Ectodermal cell (in vitro differentiated cells): ENCODE measurements around the gene ZNF519.
"Not testable (repeated sequence)": the region's sequence is repeated elsewhere in the genome, so short reads cannot be mapped to it uniquely, and the experiment has no call there.

Experiments used
- H3K27ac ChIP-seq: 2 replicates; pipeline ENCODE4 v1.7.0; 2013; ENCODE audit warnings: mild to moderate bottlenecking, low read depth, low read length; ENCODE audit not compliant: insufficient read depth, poor library complexity, severe bottlenecking
- H3K27me3 ChIP-seq: 2 replicates; pipeline ENCODE4 v1.7.0; 2013; ENCODE audit warnings: mild to moderate bottlenecking, low read length; ENCODE audit not compliant: insufficient read depth, control insufficient read depth, poor library complexity, severe bottlenecking
- H3K36me3 ChIP-seq: one replicate; pipeline ENCODE4 v1.7.0; 2013; ENCODE audit warnings: low read length; ENCODE audit not compliant: control insufficient read depth, insufficient read depth
- H3K4me1 ChIP-seq: one replicate; pipeline ENCODE4 v1.7.0; 2013; ENCODE audit warnings: low read length; ENCODE audit not compliant: control insufficient read depth, insufficient read depth
- H3K4me3 ChIP-seq: 2 replicates; pipeline ENCODE4 v1.7.0; 2013; ENCODE audit warnings: low read depth, low read length, control low read depth; ENCODE audit not compliant: insufficient read depth
- H3K9me3 ChIP-seq: 2 replicates; pipeline ENCODE4 v1.7.0; 2013; ENCODE audit warnings: mild to moderate bottlenecking, low read length, moderate library complexity; ENCODE audit not compliant: control insufficient read depth
- WGBS, 2 experiments: methylation state at CpG; one replicate each; pipeline ENCODE4 v1.1.7; 2013; ENCODE audit warnings: missing lambda C conversion rate in 2 of 2; 5-methylcytosine and 5-hydroxymethylcytosine counted together

ZNF519 gene

GRCh38 chr18:14146771-14147170, 14.5 kb upstream of the ZNF519 start:
- not testable (repeated sequence) for H3K27ac ChIP-seq, H3K4me3 ChIP-seq, H3K4me1 ChIP-seq, H3K27me3 ChIP-seq, H3K9me3 ChIP-seq, H3K36me3 ChIP-seq
- 92 to 93% methylated on average over 23 of the region's 23 CpGs for WGBS, 2 experiments

GRCh38 chr18:14145581-14146338, 13.5 kb upstream of the ZNF519 start:
- H3K9me3 ChIP-seq, H3K4me1 ChIP-seq, H3K36me3 ChIP-seq, H3K27me3 ChIP-seq, H3K27ac ChIP-seq, H3K4me3 ChIP-seq: not testable (repeated sequence)
- WGBS, 2 experiments, result 89 to 90% methylated on average over 19 of the region's 19 CpGs

- H3K36me3 ChIP-seq, H3K27ac ChIP-seq, H3K4me1 ChIP-seq, H3K4me3 ChIP-seq, H3K27me3 ChIP-seq, H3K9me3 ChIP-seq: not testable (repeated sequence)
- WGBS, 2 experiments, result 83 to 85% methylated on average over 5 to 6 of the region's 6 CpGs
These were observed 12.8 kb upstream of the ZNF519 start for GRCh38 chr18:14145021-14145420.

- Histone ChIP-seq H3K36me3 (no peaks in the 10 kb centered on the region), H3K4me1 (no peaks in the 10 kb centered on the region), H3K4me3 (no peak overlapping the region), H3K27ac (no peak overlapping the region), H3K9me3 (no peaks in the 10 kb centered on the region), H3K27me3 (no peaks in the 10 kb centered on the region)
- 88 to 89% methylated on average over 6 of the region's 6 CpGs for WGBS, 2 experiments
These were observed 12.3 kb upstream of the ZNF519 start for GRCh38 chr18:14144628-14144895.

- H3K9me3 ChIP-seq, H3K4me3 ChIP-seq, H3K27ac ChIP-seq, H3K27me3 ChIP-seq, H3K36me3 ChIP-seq, H3K4me1 ChIP-seq: not testable (repeated sequence)
- 83% methylated on average over 16 of the region's 16 CpGs for WGBS, 2 experiments
These were observed 11.8 kb upstream of the ZNF519 start for GRCh38 chr18:14143871-14144627.

GRCh38 chr18:14143396-14143795, 11.2 kb upstream of the ZNF519 start:
- not testable (repeated sequence) for H3K27ac ChIP-seq, H3K27me3 ChIP-seq, H3K9me3 ChIP-seq, H3K4me1 ChIP-seq, H3K4me3 ChIP-seq, H3K36me3 ChIP-seq
- 87 to 90% methylated on average over 12 of the region's 17 CpGs for WGBS, 2 experiments

- not testable (repeated sequence) for H3K27ac ChIP-seq
- 80 to 88% methylated on average over 9 of the region's 9 CpGs for WGBS, 2 experiments
These were observed 9.9 kb upstream of the ZNF519 start for GRCh38 chr18:14142177-14142576.

GRCh38 chr18:14139583-14139982, 7.3 kb upstream of the ZNF519 start:
- H3K9me3 ChIP-seq, H3K27ac ChIP-seq, H3K4me3 ChIP-seq, H3K27me3 ChIP-seq, H3K4me1 ChIP-seq, H3K36me3 ChIP-seq: not testable (repeated sequence)
- WGBS, 2 experiments, result 91 to 92% methylated on average over 2 of the region's 2 CpGs

More at GRCh38 chr18:14142177-14142576, 9.9 kb upstream of the ZNF519 start:
- H3K36me3 ChIP-seq, H3K4me3 ChIP-seq, H3K27me3 ChIP-seq, H3K9me3 ChIP-seq, H3K4me1 ChIP-seq: not testable (repeated sequence)

- H3K4me1 ChIP-seq, H3K4me3 ChIP-seq, H3K27me3 ChIP-seq, H3K27ac ChIP-seq, H3K36me3 ChIP-seq, H3K9me3 ChIP-seq: not testable (repeated sequence)
- WGBS, 2 experiments, result 76 to 88% methylated on average over 4 of the region's 4 CpGs
These were observed 5.7 kb upstream of the ZNF519 start for GRCh38 chr18:14137971-14138370.

- not testable (repeated sequence) for H3K27me3 ChIP-seq, H3K36me3 ChIP-seq, H3K4me1 ChIP-seq, H3K9me3 ChIP-seq
- Histone ChIP-seq H3K27ac (peak overlapping the region; percentile 77), H3K4me3 (peak overlapping the region; percentile 69)
- WGBS, 2 experiments, result 0 to 3% methylated on average over 13 to 16 of the region's 27 CpGs
These were observed 452 bp downstream of the ZNF519 start for GRCh38 chr18:14131696-14132270.
